ENCODE measurements around the gene POMP. TPM values are rescaled to one million over a fixed set of nuclear protein-coding genes. Genes with fewer than 3 reads are reported as not detected.
A peak's percentile ranks its signal among the peaks of the same experiment; 100 is the strongest.

The POMP gene
- total and polyA plus RNA-seq, 5 experiments from 2014 or later, result 19.9 to 93.4 (median 74.9) TPM

GRCh38 chr13:28623782-28624706 is 34.9 kb upstream of the POMP start:
- Mint-ChIP-seq H3K9me3 (no peaks in the 10 kb centered on the region), H3K27me3 (no peaks in the 10 kb centered on the region), H3K4me1 (peaks cover 1 to 16% (median 6%) of the 10 kb centered on the region in 4 donors), H3K4me3 (no peak overlapping the region), H3K36me3 (no peaks in the 10 kb centered on the region), H3K27ac (peak overlapping the region in 1 of 10 donors; percentile 66)
- DNase-seq (no peak), ATAC-seq (no peak)
- POLR2A ChIA-PET, result no interaction called here

DNA sequence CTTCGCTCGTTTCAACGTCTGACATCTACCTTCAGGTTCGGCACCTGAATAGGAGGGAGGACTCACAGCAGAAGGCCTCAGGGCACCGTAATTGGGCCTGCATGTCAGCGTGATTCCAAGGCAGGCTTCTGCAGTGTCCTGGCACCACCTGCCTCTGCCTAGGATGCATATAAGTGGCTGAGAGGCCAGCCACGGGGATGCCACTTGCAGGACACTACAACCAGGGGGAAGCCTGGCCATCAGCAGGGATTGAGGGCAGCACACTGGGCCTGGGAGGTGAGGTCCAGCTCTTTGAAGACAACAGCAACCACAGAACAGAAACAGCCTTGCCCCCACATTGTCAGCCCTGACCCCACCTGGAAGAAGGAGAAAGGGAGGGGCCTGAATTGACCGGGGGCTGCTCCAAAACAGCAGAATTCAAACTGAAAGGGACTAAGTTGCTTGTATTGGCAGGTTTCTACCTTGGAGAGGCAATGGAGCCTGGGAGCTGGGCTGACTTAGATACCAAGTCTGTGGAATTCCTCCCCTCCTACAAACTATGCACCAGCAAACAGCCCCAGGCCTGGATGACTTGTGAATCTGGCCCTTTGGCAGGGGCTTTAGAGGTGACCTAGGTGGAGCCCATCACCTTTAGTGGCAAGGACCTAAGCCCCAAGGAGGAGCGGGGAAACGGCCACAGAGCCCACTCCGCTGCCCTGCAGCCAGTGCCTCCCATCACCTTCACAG is 34.1 kb upstream of the POMP start:
- H3K36me3 Mint-ChIP-seq, result no peaks in the 10 kb centered on the region
- POLR2A ChIA-PET, result no interaction called here
- peaks cover 0 to 2% (median 0%) of the 10 kb centered on the region in 5 donors for H3K27me3 Mint-ChIP-seq
- DNase-seq, result no peak
- no peak for ATAC-seq
- H3K9me3 Mint-ChIP-seq, result no peaks in the 10 kb centered on the region
- no peak overlapping the region for H3K27ac Mint-ChIP-seq
- no peak overlapping the region for H3K4me3 Mint-ChIP-seq
- H3K4me1 Mint-ChIP-seq, result peaks cover 1 to 16% (median 6%) of the 10 kb centered on the region in 4 donors

- peaks cover 2 to 10% (median 4%) of the 10 kb centered on the region in 5 donors for H3K27me3 Mint-ChIP-seq
- no peak overlapping the region for H3K27ac Mint-ChIP-seq
- ATAC-seq, result no peak
- H3K4me3 Mint-ChIP-seq, result no peak overlapping the region
- no peak for DNase-seq
- POLR2A ChIA-PET, result no interaction called here
- no peaks in the 10 kb centered on the region for H3K36me3 Mint-ChIP-seq
- no peaks in the 10 kb centered on the region for H3K9me3 Mint-ChIP-seq
- H3K4me1 Mint-ChIP-seq, result peaks cover 1 to 15% (median 6%) of the 10 kb centered on the region in 4 donors
These were observed 32.7 kb upstream of the POMP start for GRCh38 chr13:28626266-28626665.

DNA sequence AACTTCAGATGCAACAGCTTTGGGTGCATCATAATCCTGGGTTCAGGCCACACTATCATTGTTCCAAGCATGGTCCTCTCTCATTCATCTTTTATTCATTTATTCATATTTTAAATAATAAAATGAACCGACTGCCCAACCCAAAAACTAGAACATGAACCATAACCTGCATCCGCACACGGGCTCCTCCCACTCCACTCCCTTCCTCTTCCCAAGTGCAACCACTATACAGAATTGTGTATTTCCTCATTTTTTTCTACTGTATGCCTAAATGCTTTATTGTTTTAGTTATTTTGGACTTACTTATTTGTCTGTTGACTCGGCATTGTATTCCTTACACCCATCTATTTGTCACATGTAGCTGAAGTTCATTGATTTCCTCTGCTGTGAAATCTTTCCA is 30.7 kb upstream of the POMP start:
- no peak overlapping the region for H3K27ac Mint-ChIP-seq
- peaks cover 2 to 27% (median 4%) of the 10 kb centered on the region in 5 donors for H3K27me3 Mint-ChIP-seq
- ATAC-seq (no peak), DNase-seq (no peak)
- POLR2A ChIA-PET, result no interaction called here
- no peak overlapping the region for H3K4me3 Mint-ChIP-seq
- H3K9me3 Mint-ChIP-seq, result no peaks in the 10 kb centered on the region
- H3K36me3 Mint-ChIP-seq, result no peaks in the 10 kb centered on the region
- H3K4me1 Mint-ChIP-seq, result peaks cover under 1 to 11% (median 6%) of the 10 kb centered on the region in 4 donors

DNA sequence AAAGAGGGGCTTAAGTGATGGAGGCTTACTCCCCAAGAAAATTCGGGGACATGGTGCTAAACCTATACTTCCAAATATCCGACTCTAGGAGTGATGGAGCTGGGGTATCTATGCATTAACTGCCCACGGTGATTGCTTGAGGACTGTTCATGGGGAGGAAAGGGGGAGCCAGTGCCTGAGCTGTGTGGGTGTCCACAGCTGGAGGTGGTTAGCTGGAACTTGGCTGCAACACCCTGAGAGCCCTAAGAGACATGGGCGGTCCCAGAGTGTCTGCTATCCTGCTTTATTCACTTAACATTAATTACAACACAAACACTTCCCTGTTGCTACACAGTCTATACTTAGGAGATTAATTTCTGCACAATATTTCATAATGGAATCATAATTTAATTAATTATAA is 28.1 kb upstream of the POMP start:
- Mint-ChIP-seq H3K9me3 (no peaks in the 10 kb centered on the region), H3K27me3 (peaks cover 2 to 27% (median 4%) of the 10 kb centered on the region in 5 donors), H3K4me1 (peaks cover 0 to 4% (median 0%) of the 10 kb centered on the region in 4 donors), H3K4me3 (no peak overlapping the region), H3K36me3 (no peaks in the 10 kb centered on the region), H3K27ac (no peak overlapping the region)
- DNase-seq (no peak), ATAC-seq (no peak)
- POLR2A ChIA-PET, result no interaction called here

GRCh38 chr13:28631801-28632200 is 27.1 kb upstream of the POMP start:
- no peaks in the 10 kb centered on the region for H3K9me3 Mint-ChIP-seq
- POLR2A ChIA-PET, result no interaction called here

DNA sequence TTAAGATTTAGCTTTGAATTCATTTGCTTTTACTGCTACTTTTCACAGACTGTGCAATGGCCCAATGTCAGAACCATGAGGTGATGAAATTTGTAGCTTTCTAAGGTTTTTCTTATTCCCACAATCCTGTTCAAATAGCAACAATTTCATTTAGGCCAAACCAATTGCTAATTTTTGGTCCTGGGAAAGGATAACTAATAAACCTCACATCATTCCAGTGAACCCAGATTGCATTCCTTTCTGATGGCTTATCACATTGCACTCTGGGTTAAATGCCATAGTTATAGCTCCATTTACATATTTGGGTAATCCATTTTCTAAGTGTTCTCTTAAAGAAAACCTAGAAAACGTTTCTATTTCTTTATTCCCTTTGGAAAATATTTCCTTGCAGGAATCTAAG is 22.9 kb upstream of the POMP start:
- Mint-ChIP-seq H3K9me3 (no peaks in the 10 kb centered on the region), H3K36me3 (no peaks in the 10 kb centered on the region), H3K27me3 (peaks cover 0 to 17% (median 5%) of the 10 kb centered on the region in 5 donors), H3K4me1 (peaks cover 5 to 26% (median 7%) of the 10 kb centered on the region in 4 donors), H3K27ac (no peak overlapping the region), H3K4me3 (no peak overlapping the region)
- POLR2A ChIA-PET, result no interaction called here
- no peak for ATAC-seq
- DNase-seq, result no peak

More at GRCh38 chr13:28631801-28632200, 27.1 kb upstream of the POMP start:
- ATAC-seq (no peak), DNase-seq (no peak)
- Mint-ChIP-seq H3K36me3 (no peaks in the 10 kb centered on the region), H3K4me3 (no peak overlapping the region), H3K27ac (no peak overlapping the region), H3K27me3 (peaks cover 2 to 27% (median 4%) of the 10 kb centered on the region in 5 donors), H3K4me1 (peaks cover 4 to 9% (median 4%) of the 10 kb centered on the region in 4 donors)

DNA sequence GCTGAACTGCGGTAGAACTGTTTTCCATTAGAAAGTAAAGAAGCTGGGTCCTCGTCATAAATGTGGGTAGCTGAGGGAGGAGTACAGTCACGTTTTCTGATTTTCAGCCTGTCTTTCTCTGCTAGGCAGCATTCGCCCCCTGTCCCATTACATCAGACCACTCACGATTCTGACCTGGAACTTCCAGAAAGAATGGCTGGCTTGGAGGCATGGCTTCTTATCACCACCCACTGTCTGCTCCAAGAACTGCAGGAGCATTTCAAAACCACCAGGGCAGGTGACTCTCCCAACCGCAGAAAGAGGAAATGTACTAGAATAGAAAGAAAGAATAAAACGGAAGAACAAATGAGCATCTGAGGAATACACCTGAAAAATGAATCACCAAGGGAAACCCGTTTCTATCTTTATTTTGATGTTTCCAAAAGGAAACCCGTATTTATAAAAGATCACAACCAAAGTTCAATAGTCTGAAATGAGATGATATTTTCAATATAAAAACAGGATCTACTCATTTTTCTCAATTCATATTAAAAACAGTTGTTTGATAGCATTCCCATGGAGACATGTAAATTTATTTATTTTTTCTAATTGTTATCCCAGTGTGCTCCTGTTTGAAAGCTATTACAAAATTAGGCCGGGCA is 22.1 kb upstream of the POMP start:
- H3K27ac Mint-ChIP-seq, result peak overlapping the region in 4 of 10 donors; percentile 17 to 46 (median 20)
- DNase-seq (peak in 8 of 10 donors; percentile 28 to 66 (median 38)), ATAC-seq (peak; percentile 71 to 91)
- H3K4me3 Mint-ChIP-seq, result peak overlapping the region in 7 of 10 donors; percentile 2 to 76 (median 37)
- POLR2A ChIA-PET, result interaction anchor here (0.6 kb wide), 1 partner anchor 397 kb away, joined by 4 read pairs; no protein-coding TSS in a partner anchor
- H3K36me3 Mint-ChIP-seq, result no peaks in the 10 kb centered on the region
- H3K9me3 Mint-ChIP-seq, result no peaks in the 10 kb centered on the region
- H3K4me1 Mint-ChIP-seq, result peaks cover 5 to 26% (median 7%) of the 10 kb centered on the region in 4 donors
- H3K27me3 Mint-ChIP-seq, result peaks cover 0 to 14% (median 5%) of the 10 kb centered on the region in 5 donors

GRCh38 chr13:28637714-28638355 is 21.1 kb upstream of the POMP start:
- Mint-ChIP-seq H3K27me3 (peaks cover 0 to 5% (median 4%) of the 10 kb centered on the region in 5 donors), H3K36me3 (no peaks in the 10 kb centered on the region), H3K27ac (no peak overlapping the region), H3K9me3 (no peaks in the 10 kb centered on the region), H3K4me3 (peak overlapping the region in 1 of 10 donors; percentile 52), H3K4me1 (peaks cover 5 to 26% (median 7%) of the 10 kb centered on the region in 4 donors)
- DNase-seq (no peak), ATAC-seq (no peak)
- POLR2A ChIA-PET, result interaction anchor here (0.6 kb wide), 1 partner anchor 398 kb away, joined by 4 read pairs; no protein-coding TSS in a partner anchor

DNA sequence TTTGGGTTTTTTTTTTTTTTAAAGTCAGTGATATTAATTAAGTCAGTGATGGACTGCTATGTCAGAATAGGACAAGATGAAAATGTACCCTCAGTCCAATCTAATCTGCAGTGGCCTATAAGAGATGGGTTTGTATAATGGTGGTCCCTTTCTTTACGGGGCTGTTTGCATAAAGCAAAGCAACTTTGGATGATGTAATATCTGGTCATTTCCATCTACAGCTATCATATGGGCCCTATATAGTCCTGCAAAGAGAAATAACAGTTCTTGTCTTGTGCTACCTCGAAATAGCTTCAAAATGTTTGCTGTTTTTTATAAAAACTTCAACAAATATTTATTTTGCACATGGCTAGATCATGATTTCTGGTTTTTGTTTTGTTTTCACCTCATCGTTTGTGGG is 20.2 kb upstream of the POMP start:
- ATAC-seq, result no peak
- H3K27me3 Mint-ChIP-seq, result peaks cover 0 to 7% (median 0%) of the 10 kb centered on the region in 5 donors
- DNase-seq, result no peak
- no peaks in the 10 kb centered on the region for H3K36me3 Mint-ChIP-seq
- POLR2A ChIA-PET, result no interaction called here
- H3K4me1 Mint-ChIP-seq, result peaks cover 5 to 26% (median 7%) of the 10 kb centered on the region in 4 donors
- no peak overlapping the region for H3K27ac Mint-ChIP-seq
- no peaks in the 10 kb centered on the region for H3K9me3 Mint-ChIP-seq
- no peak overlapping the region for H3K4me3 Mint-ChIP-seq

DNA sequence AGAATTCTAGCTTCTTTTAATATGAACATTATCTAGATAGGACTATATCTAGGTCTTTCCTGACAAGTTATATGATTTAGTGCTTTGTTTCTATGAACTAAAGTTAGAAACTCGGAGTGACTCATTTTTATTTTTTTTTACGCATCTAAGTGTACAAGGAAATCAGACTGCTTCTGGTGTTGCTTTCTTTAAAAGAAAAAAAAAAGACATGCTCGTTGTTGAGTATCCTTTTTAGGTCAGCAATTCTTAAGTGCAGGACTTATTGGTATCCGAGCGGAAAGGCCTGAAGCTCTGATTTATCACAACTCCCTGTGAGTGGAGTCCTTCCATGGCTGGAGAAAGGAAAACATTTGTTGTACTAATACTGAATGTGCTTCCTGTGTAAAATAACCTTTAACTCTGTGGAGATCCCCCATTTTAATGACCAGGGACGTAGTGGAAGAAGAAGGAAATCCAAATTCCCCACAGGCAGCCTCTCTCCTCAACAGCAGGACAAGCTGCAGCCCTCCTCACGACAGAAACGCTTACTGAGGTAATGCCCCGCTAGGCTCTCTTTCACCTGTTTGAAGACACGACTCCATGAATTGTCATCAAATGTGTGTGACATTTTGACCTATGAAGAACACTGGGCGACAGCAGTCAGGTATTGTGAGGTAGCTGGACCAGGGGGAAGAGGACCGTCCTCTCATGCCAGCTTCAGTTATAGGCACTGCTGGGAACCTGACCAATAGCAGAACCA is 17.9 kb upstream of the POMP start:
- no peaks in the 10 kb centered on the region for H3K9me3 Mint-ChIP-seq
- no peak overlapping the region for H3K4me3 Mint-ChIP-seq
- DNase-seq, result no peak
- peaks cover 0 to 7% (median 0%) of the 10 kb centered on the region in 5 donors for H3K27me3 Mint-ChIP-seq
- peaks cover 6 to 26% (median 7%) of the 10 kb centered on the region in 4 donors for H3K4me1 Mint-ChIP-seq
- H3K27ac Mint-ChIP-seq, result no peak overlapping the region
- ATAC-seq, result no peak
- POLR2A ChIA-PET, result no interaction called here
- no peaks in the 10 kb centered on the region for H3K36me3 Mint-ChIP-seq

GRCh38 chr13:28641600-28641926 is 17.4 kb upstream of the POMP start:
- DNase-seq (no peak), ATAC-seq (no peak)
- no peak overlapping the region for H3K4me3 Mint-ChIP-seq
- H3K27ac Mint-ChIP-seq, result no peak overlapping the region
- H3K27me3 Mint-ChIP-seq, result peaks cover 0 to 7% (median 0%) of the 10 kb centered on the region in 5 donors
- no peaks in the 10 kb centered on the region for H3K9me3 Mint-ChIP-seq
- POLR2A ChIA-PET, result no interaction called here
- no peaks in the 10 kb centered on the region for H3K36me3 Mint-ChIP-seq
- H3K4me1 Mint-ChIP-seq, result peaks cover 5 to 24% (median 6%) of the 10 kb centered on the region in 4 donors

Data from naive thymus-derived CD8-positive, alpha-beta T cell (primary cell).